ENCODE results near the gene SRSF12.

SRSF12 gene

GRCh38 chr6:89122625-89123024 lies 4.8 kb upstream of the SRSF12 start:
- Histone ChIP-seq H3K36me3 (ENCODE audit: control insufficient read depth, insufficient read depth, low read length) (no peaks in the 10 kb centered on the region), H3K9me3 (ENCODE audit: control insufficient read depth, low read length) (no peaks in the 10 kb centered on the region), H3K4me1 (ENCODE audit: control insufficient read depth, insufficient read depth, low read length, poor library complexity, severe bottlenecking) (peaks cover 4% of the 10 kb centered on the region), H3K27ac (ENCODE audit: low read depth, low read length, severe bottlenecking) (no peak overlapping the region), H3K4me3 (ENCODE audit: extremely low read depth, insufficient read depth, low read length, poor library complexity, severe bottlenecking) (no peak overlapping the region)

- Histone ChIP-seq H3K9me3 (ENCODE audit: control insufficient read depth, low read length) (no peaks in the 10 kb centered on the region), H3K4me1 (ENCODE audit: control insufficient read depth, insufficient read depth, low read length, poor library complexity, severe bottlenecking) (peaks cover 4% of the 10 kb centered on the region), H3K4me3 (ENCODE audit: extremely low read depth, insufficient read depth, low read length, poor library complexity, severe bottlenecking) (no peak overlapping the region), H3K36me3 (ENCODE audit: control insufficient read depth, insufficient read depth, low read length) (no peaks in the 10 kb centered on the region), H3K27ac (ENCODE audit: low read depth, low read length, severe bottlenecking) (no peak overlapping the region)
- WGBS, 2 experiments (ENCODE audit: insufficient coverage in 2 of 2): no CpG with 5 or more reads among the region's 1 CpG
Observed at GRCh38 chr6:89121934-89122333, 4.1 kb upstream of the SRSF12 start.

GRCh38 chr6:89120371-89120770 lies 2.5 kb upstream of the SRSF12 start:
- no peak overlapping the region for H3K27ac ChIP-seq (ENCODE audit: low read depth, low read length, severe bottlenecking)
- no peak overlapping the region for H3K4me3 ChIP-seq (ENCODE audit: extremely low read depth, insufficient read depth, low read length, poor library complexity, severe bottlenecking)
- no CpG with 5 or more reads among the region's 4 CpGs for WGBS, 2 experiments (ENCODE audit: insufficient coverage in 2 of 2)
- no peaks in the 10 kb centered on the region for H3K36me3 ChIP-seq (ENCODE audit: control insufficient read depth, insufficient read depth, low read length)
- peaks cover 4% of the 10 kb centered on the region for H3K4me1 ChIP-seq (ENCODE audit: control insufficient read depth, insufficient read depth, low read length, poor library complexity, severe bottlenecking)
- H3K9me3 ChIP-seq (ENCODE audit: control insufficient read depth, low read length): no peaks in the 10 kb centered on the region

- H3K36me3 ChIP-seq (ENCODE audit: control insufficient read depth, insufficient read depth, low read length): no peaks in the 10 kb centered on the region
- H3K4me3 ChIP-seq (ENCODE audit: extremely low read depth, insufficient read depth, low read length, poor library complexity, severe bottlenecking): no peak overlapping the region
- WGBS, 2 experiments (ENCODE audit: insufficient coverage in 2 of 2): 82 to 88% methylated on average over 3 to 7 of the region's 8 CpGs
- no peaks in the 10 kb centered on the region for H3K9me3 ChIP-seq (ENCODE audit: control insufficient read depth, low read length)
- no peak overlapping the region for H3K27ac ChIP-seq (ENCODE audit: low read depth, low read length, severe bottlenecking)
- H3K4me1 ChIP-seq (ENCODE audit: control insufficient read depth, insufficient read depth, low read length, poor library complexity, severe bottlenecking): peaks cover 4% of the 10 kb centered on the region
Observed at GRCh38 chr6:89118931-89119330, 1.1 kb upstream of the SRSF12 start.

- Histone ChIP-seq H3K27ac (ENCODE audit: low read depth, low read length, severe bottlenecking) (no peak overlapping the region), H3K36me3 (ENCODE audit: control insufficient read depth, insufficient read depth, low read length) (no peaks in the 10 kb centered on the region), H3K4me1 (ENCODE audit: control insufficient read depth, insufficient read depth, low read length, poor library complexity, severe bottlenecking) (peaks cover 4% of the 10 kb centered on the region), H3K9me3 (ENCODE audit: control insufficient read depth, low read length) (no peaks in the 10 kb centered on the region), H3K4me3 (ENCODE audit: extremely low read depth, insufficient read depth, low read length, poor library complexity, severe bottlenecking) (peak overlapping the region; percentile 80)
- no CpG with 5 or more reads among the region's 6 CpGs for WGBS, 2 experiments (ENCODE audit: insufficient coverage in 2 of 2)
Observed at GRCh38 chr6:89116702-89117101, 1.2 kb downstream of the SRSF12 start.

- Histone ChIP-seq H3K9me3 (ENCODE audit: control insufficient read depth, low read length) (no peaks in the 10 kb centered on the region), H3K4me3 (ENCODE audit: extremely low read depth, insufficient read depth, low read length, poor library complexity, severe bottlenecking) (no peak overlapping the region), H3K4me1 (ENCODE audit: control insufficient read depth, insufficient read depth, low read length, poor library complexity, severe bottlenecking) (no peaks in the 10 kb centered on the region), H3K36me3 (ENCODE audit: control insufficient read depth, insufficient read depth, low read length) (no peaks in the 10 kb centered on the region), H3K27ac (ENCODE audit: low read depth, low read length, severe bottlenecking) (no peak overlapping the region)
- 93 to 95% methylated on average over 5 of the region's 9 CpGs for WGBS, 2 experiments (ENCODE audit: insufficient coverage in 2 of 2)
Observed at GRCh38 chr6:89111933-89112332, 5.9 kb downstream of the SRSF12 start.

- H3K36me3 ChIP-seq (ENCODE audit: control insufficient read depth, insufficient read depth, low read length): peaks cover 5% of the 10 kb centered on the region
- no peak overlapping the region for H3K4me3 ChIP-seq (ENCODE audit: extremely low read depth, insufficient read depth, low read length, poor library complexity, severe bottlenecking)
- H3K27ac ChIP-seq (ENCODE audit: low read depth, low read length, severe bottlenecking): no peak overlapping the region
- 100% methylated on average over 2 of the region's 3 CpGs; no CpG with 5 or more reads in 1 of the 2 experiments for WGBS, 2 experiments (ENCODE audit: insufficient coverage in 2 of 2)
- no peaks in the 10 kb centered on the region for H3K4me1 ChIP-seq (ENCODE audit: control insufficient read depth, insufficient read depth, low read length, poor library complexity, severe bottlenecking)
- H3K9me3 ChIP-seq (ENCODE audit: control insufficient read depth, low read length): no peaks in the 10 kb centered on the region
Observed at GRCh38 chr6:89110284-89110683, 7.6 kb downstream of the SRSF12 start.

GRCh38 chr6:89100114-89100513 lies 17.8 kb downstream of the SRSF12 start:
- Histone ChIP-seq H3K27ac (ENCODE audit: low read depth, low read length, severe bottlenecking) (no peak overlapping the region), H3K4me3 (ENCODE audit: extremely low read depth, insufficient read depth, low read length, poor library complexity, severe bottlenecking) (no peak overlapping the region), H3K36me3 (ENCODE audit: control insufficient read depth, insufficient read depth, low read length) (peaks cover 23% of the 10 kb centered on the region), H3K9me3 (ENCODE audit: control insufficient read depth, low read length) (no peaks in the 10 kb centered on the region), H3K4me1 (ENCODE audit: control insufficient read depth, insufficient read depth, low read length, poor library complexity, severe bottlenecking) (no peaks in the 10 kb centered on the region)
- WGBS, 2 experiments (ENCODE audit: insufficient coverage in 2 of 2): 100% methylated on average over 2 of the region's 2 CpGs; no CpG with 5 or more reads in 1 of the 2 experiments

- 98 to 100% methylated on average over 4 to 7 of the region's 8 CpGs for WGBS, 2 experiments (ENCODE audit: insufficient coverage in 2 of 2)
- Histone ChIP-seq H3K9me3 (ENCODE audit: control insufficient read depth, low read length) (no peaks in the 10 kb centered on the region), H3K36me3 (ENCODE audit: control insufficient read depth, insufficient read depth, low read length) (peaks cover 10% of the 10 kb centered on the region), H3K4me1 (ENCODE audit: control insufficient read depth, insufficient read depth, low read length, poor library complexity, severe bottlenecking) (no peaks in the 10 kb centered on the region), H3K4me3 (ENCODE audit: extremely low read depth, insufficient read depth, low read length, poor library complexity, severe bottlenecking) (no peak overlapping the region), H3K27ac (ENCODE audit: low read depth, low read length, severe bottlenecking) (no peak overlapping the region)
Observed at GRCh38 chr6:89098461-89098860, 19.4 kb downstream of the SRSF12 start.

- H3K36me3 ChIP-seq (ENCODE audit: control insufficient read depth, insufficient read depth, low read length): peaks cover 30% of the 10 kb centered on the region
- no peaks in the 10 kb centered on the region for H3K9me3 ChIP-seq (ENCODE audit: control insufficient read depth, low read length)
- H3K27ac ChIP-seq (ENCODE audit: low read depth, low read length, severe bottlenecking): no peak overlapping the region
- no peak overlapping the region for H3K4me3 ChIP-seq (ENCODE audit: extremely low read depth, insufficient read depth, low read length, poor library complexity, severe bottlenecking)
- no CpG with 5 or more reads among the region's 1 CpG for WGBS, 2 experiments (ENCODE audit: insufficient coverage in 2 of 2)
- no peaks in the 10 kb centered on the region for H3K4me1 ChIP-seq (ENCODE audit: control insufficient read depth, insufficient read depth, low read length, poor library complexity, severe bottlenecking)
Observed at GRCh38 chr6:89087881-89088280, 30.0 kb downstream of the SRSF12 start.

GRCh38 chr6:89085409-89086205 lies 32.3 kb downstream of the SRSF12 start:
- H3K4me3 ChIP-seq (ENCODE audit: extremely low read depth, insufficient read depth, low read length, poor library complexity, severe bottlenecking): no peak overlapping the region
- H3K4me1 ChIP-seq (ENCODE audit: control insufficient read depth, insufficient read depth, low read length, poor library complexity, severe bottlenecking): no peaks in the 10 kb centered on the region
- WGBS, 2 experiments (ENCODE audit: insufficient coverage in 2 of 2): 94 to 97% methylated on average over 9 to 10 of the region's 12 CpGs
- no peak overlapping the region for H3K27ac ChIP-seq (ENCODE audit: low read depth, low read length, severe bottlenecking)
- no peaks in the 10 kb centered on the region for H3K9me3 ChIP-seq (ENCODE audit: control insufficient read depth, low read length)
- H3K36me3 ChIP-seq (ENCODE audit: control insufficient read depth, insufficient read depth, low read length): peaks cover 37% of the 10 kb centered on the region
